K562 (cell line): ENCODE measurements around the gene DCUN1D2. TPM values are rescaled to one million over a fixed set of nuclear protein-coding genes. Genes with fewer than 3 reads are reported as not detected.

Source experiments
- CBX5 ChIP-seq: IDR thresholded peaks from 2 replicates; pipeline ENCODE4 v1.6.1; 2014; ENCODE audit warnings: low read depth, borderline replicate concordance
- CHD7 ChIP-seq: fragments of 200-600 bp; sonication (generic); IDR thresholded peaks from one replicate; pipeline ENCODE4 v1.6.1; 2012; ENCODE audit warnings: mild to moderate bottlenecking, low read depth, low read length, inconsistent platforms
- EWSR1 ChIP-seq: fragments of 450-650 bp; IDR thresholded peaks from 2 replicates; pipeline ENCODE4 v1.6.1; 2018; ENCODE audit warnings: borderline replicate concordance, mild to moderate bottlenecking, low read depth, moderate library complexity; ENCODE audit not compliant: partially characterized antibody
- FOXK1 ChIP-seq: sonication (generic); formaldehyde crosslinking; IDR thresholded peaks from 2 replicates; pipeline ENCODE4 v1.8.0; 2022; ENCODE audit warnings: missing genetic modification reagents, mild to moderate bottlenecking, borderline replicate concordance
- GTF2B ChIP-seq: IDR thresholded peaks from 2 replicates; pipeline ENCODE4 v1.6.1; 2011; ENCODE audit not compliant: insufficient read length; ENCODE audit errors: extremely low read depth
- NFATC3 ChIP-seq: fragments of 450-650 bp; IDR thresholded peaks from 2 replicates; pipeline ENCODE4 v1.6.1; 2017; ENCODE audit warnings: mild to moderate bottlenecking
- NFE2 ChIP-seq: IDR thresholded peaks from 2 replicates; pipeline ENCODE4 v1.6.1; 2014; ENCODE audit warnings: antibody characterized with exemption, low read depth
- TSC22D4 ChIP-seq: fragments of 450-650 bp; IDR thresholded peaks from 2 replicates; pipeline ENCODE4 v1.6.1; 2016; ENCODE audit warnings: missing genetic modification characterization, missing biosample characterization, control low read depth
- VEZF1 ChIP-seq: fragments of 200-800 bp; sonication (Bioruptor generic); IDR thresholded peaks from 2 replicates; pipeline ENCODE4 v1.6.1; 2017; ENCODE audit warnings: missing genetic modification characterization, missing compliant biosample characterization
- ZFX ChIP-seq: sonication (generic); formaldehyde crosslinking; IDR thresholded peaks from 2 replicates; pipeline ENCODE4 v1.8.0; 2022; ENCODE audit warnings: mild to moderate bottlenecking, missing genetic modification reagents, moderate library complexity
- ZNF197 ChIP-seq: fragments of 200-800 bp; sonication (Bioruptor generic); IDR thresholded peaks from 2 replicates; pipeline ENCODE4 v1.6.1; 2016; ENCODE audit warnings: low read depth, missing genetic modification characterization, missing compliant biosample characterization
- ZNF41 ChIP-seq: fragments of 250-450 bp; sonication (Bioruptor Pico); conservative IDR thresholded peaks from 2 replicates; pipeline ENCODE4 v1.4.0; 2020; ENCODE audit warnings: mild to moderate bottlenecking
- polyA plus RNA-seq, 8 experiments: library from polyadenylated mRNA; depleted of rRNA in 4 of 8; stranded (reverse) in 5 of 8; unstranded in 3 of 8; fragments of >200 nt; fragmentation: Nextera tagmentation in 2 of 8; fragmentation: Illumina TruSeq in 1 of 8; extraction: Ambion mirVana in 2 of 8; extraction: Trizol in 1 of 8; gene quantifications; 2 replicates each; pipeline versions ENCODE4 v1.2.1 to v1.2.3, GENCODE V29; 2011 to 2014; ENCODE audit warnings: inconsistent platforms in 1 of 8, missing spikeins in 1 of 8
- total RNA-seq, 7 experiments: library from RNA; depleted of rRNA in 6 of 7; stranded (reverse); fragments of >200 nt in 6 of 7; fragmentation: Illumina TruSeq in 2 of 7; extraction: Trizol in 2 of 7; gene quantifications; 2 replicates each; pipeline versions ENCODE4 v1.2.1 to v1.2.3, GENCODE V29; 2011 to 2021; ENCODE audit warnings: low replicate concordance in 1 of 7

The DCUN1D2 gene
- total and polyA plus RNA-seq, 9 of the 15 experiments (the other 6 are each of a cell fraction or from before 2014, with no cell fraction given) = 2.1 to 16.8 (median 11.1) TPM

- TF ChIP-seq VEZF1 (CRISPR knock-in tag) (peak; percentile 80), GTF2B (no peak), FOXK1 (CRISPR knock-in tag) (no peak), ZNF41 (no peak), ZNF197 (CRISPR knock-in tag) (0 out of 2 replicates have a peak, but pooled peaks have one; percentile 53), TSC22D4 (no peak), NFE2 (no peak), CBX5 (no peak), EWSR1 (no peak), ZFX (CRISPR knock-in tag) (peak; percentile 86), NFATC3 (no peak), CHD7 (no peak)
Observed at GRCh38 chr13:113490496-113491417, at the start of gene DCUN1D2 (continued).
